Measurements from ENCODE around the gene CDKL4.
A peak's percentile ranks its signal among the peaks of the same experiment; 100 is the strongest.
"Not testable (repeated sequence)": the region's sequence is repeated elsewhere in the genome, so short reads cannot be mapped to it uniquely, and the experiment has no call there.

Gene CDKL4

DNA sequence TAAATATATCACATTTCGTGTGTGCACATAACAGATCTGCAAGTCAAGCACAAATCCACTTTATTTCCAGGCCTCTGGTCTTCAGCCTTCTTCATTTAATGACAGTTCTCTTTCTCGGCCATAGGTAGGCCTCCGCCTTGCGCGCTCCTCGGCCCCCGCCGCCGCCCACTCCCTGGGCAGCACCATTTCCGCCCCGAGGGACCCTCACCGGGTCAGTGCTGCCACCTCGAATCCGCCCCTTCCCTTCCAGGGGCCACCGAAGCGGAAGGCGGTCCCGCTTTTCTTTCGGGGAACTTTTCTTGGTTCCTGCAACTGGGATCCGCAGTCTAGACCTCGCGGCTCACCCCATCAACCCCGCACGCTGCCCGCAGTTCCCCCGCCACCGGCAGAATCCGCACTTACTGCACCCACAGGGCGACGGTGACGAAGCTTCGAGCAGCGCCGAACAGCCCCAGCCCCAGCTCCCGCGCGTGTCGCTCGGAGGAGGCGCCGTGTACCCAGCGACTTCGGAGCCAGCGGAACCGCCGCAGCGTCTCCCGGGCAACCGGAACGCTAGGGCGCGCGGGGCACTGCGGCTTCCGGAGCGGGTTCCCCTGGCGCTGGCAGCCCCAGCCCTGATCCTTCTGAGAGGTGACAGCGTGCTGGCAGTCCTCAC is at the start of gene CDKL4:
Gene CDKL4 (minus strand): TSS at position 502 of the 655 bp plus-strand sequence.
- DNase-seq = no peak

DNA sequence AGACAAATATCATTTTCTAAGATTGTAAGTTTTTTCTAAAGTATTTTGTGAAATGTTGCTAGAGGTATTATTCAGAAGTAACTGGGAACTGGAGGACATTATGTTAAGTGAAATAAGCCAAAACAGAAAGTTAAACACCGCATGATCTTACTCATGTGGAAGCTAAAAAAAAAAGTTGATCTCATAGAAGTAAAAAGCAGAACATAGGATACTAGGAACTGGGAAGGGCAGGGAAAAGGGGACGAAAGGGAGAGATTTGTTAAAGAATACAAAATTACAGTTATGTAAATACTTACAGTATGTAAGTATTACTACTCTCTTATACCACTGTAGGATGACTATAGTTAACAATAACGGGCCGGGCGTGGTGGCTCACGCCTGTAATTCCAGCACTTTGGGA is 46.7 kb upstream of the CDKL4 start:
- DNase-seq = no peak

DNA sequence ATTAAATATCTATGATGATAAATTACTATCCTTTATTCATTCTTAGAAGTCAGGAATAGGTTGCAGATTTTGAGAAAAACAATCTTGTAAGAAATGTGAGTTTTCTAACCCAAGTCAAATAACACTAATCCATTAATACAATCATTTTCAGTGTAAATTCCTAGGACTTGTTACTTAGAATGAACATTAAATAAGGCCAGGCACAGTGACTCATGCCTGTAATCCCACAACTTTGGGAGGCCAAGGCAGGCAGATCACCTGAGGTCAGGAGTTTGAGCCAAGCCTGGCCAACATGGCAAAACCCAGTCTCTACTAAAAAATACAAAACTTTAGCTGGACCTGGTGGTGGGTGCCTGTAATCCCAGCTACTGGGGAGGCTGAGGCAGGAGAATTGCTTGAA is 45.8 kb upstream of the CDKL4 start:
- DNase-seq = no peak

DNA sequence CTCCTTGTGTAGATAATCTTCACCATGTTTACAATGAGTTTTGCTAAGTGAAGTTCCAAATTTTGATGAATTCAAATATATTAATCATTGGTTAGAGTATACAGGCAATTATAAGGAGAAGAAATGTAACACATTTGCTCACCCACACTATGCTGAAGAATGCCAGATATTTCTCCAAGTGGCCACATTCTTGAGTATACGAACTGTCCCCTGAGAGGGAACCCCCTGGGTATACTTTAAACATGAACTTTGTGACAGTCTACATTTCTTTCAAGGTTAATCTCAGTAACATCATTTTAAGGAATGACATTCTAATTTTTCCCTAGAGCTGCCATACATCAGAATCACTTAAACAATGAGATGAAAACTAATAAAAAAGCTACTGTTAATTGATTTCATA is 39.8 kb upstream of the CDKL4 start:
- no peak for DNase-seq

DNA sequence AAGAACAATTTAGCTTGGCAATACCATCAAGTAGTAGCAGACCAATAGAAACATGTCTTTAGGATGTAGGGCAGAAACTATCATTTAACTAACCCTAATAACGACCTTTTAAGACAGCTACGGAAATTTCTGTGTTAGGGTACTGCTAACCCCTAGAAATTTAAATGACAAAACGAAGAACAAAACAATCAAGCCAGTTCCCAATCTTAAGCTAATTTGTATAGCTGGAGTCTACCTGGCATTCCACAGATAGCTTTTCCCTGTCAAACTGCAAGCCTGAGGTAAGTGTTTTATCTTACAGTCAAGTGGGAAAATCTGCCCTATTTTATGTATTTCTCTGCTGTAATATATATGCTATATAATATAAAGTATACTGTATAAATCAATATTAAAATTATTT is 37.6 kb upstream of the CDKL4 start:
- DNase-seq = no peak

DNA sequence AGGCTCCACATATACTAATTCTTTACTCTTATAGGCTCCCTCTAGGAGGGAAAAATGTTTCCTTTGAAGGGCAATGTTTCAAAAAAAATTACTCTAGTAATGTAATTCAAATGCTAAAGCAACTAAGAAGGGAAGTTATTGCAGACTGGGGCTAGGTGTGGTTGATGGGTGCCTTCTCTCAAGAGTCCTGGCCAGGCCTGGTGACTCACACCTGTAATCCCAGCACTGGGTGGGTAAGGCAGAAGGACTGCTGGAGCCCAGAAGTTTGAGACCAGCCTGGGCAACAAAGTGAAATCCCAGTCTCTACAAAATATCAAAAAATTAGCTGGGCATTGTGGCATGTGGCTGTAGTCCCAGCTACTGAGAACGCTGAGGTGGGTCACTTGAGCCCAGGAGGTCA is 31.2 kb upstream of the CDKL4 start:
- no peak for DNase-seq

DNA sequence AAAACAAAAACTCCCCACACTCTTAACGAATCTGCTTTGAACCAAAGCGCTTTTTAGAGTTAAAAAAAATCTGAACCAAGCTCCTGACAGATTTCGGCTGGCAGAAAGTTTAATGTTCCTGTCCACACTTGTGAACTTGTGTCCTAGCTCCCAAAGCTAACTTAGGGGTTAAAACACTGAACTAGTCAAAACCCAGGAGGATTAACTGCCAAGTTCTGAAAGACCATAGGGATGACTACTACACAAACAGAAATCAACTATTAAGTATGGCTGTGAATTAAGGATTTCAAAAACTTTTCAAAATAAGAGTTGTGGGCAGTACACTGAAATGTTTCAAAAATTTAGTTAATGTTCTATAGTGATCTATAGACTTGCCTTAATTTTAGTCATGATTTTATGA is 26.2 kb upstream of the CDKL4 start:
- DNase-seq = no peak

DNA sequence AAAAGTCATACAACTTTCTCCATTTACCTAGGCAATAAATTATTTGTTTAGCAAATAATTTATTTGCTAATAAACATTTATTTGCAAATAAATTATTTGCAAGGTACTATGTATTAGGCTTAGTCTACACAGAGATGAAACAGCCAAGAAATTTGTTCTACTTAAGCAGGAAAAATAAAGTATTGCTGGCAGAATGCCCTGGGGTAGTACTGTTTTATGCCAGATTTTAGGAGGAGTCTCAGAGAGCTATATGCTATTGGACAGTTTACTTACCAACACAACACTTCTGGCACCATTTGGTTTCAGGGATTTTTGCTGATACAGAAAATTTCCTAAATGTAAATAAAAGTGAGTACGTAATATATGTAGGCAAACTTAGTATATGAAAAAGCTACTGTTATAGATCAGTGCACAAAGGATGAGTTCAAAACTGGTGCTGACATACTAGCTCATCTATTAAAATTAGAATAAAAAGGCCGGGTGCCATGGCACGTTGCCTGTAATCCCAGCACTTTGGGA is 23.2 kb upstream of the CDKL4 start:
- no peak for DNase-seq

DNA sequence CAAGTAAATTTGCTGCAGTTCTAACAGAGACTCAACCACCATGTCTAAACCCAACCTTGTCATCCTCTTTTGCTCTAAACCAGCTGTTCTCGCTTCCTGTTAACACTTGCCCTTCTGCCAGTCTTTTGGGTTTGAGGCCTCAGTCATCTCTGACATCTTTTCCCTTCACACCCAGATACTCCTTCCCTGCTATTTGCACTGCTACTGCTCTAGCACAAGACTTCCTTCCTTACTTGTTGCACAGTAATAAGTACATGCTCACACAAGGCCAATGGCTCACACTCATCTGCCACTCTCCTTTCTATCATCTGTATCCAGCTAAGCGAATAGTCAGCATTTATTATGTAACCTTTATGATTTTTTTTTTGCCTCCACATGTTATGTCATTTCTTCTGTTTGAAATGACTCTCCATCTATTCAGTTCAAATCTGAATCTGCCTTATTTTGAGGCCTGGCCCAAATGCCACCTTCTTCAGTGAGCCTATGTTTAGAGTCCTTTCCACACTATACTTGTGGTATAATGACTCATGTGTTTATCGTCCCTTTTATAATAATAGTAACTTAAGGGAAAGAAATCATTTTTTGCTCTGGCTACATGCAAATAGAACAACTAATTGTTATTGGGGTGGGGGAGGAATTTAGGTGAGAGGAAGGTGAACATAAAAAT is 22.5 kb upstream of the CDKL4 start:
- no peak for DNase-seq

DNA sequence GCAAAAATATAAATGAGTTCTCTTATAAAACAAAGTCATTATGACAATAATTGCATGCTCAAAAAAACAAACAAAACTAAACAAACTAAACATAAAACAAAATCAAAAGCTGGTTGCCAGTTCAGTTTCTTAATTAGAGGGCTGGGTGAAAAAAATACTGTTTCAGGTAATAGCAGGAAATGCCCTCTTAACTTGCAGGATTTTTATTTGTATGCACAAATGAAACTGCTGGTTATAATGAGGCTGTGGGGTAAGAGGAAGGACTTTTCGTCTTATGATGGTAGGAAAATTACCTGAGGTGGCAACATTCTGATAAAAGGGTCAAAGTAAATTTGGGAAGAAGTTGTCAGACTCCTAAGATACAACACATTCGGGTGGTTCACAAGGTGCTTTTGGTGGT is 21.5 kb upstream of the CDKL4 start:
- no peak for DNase-seq

DNA sequence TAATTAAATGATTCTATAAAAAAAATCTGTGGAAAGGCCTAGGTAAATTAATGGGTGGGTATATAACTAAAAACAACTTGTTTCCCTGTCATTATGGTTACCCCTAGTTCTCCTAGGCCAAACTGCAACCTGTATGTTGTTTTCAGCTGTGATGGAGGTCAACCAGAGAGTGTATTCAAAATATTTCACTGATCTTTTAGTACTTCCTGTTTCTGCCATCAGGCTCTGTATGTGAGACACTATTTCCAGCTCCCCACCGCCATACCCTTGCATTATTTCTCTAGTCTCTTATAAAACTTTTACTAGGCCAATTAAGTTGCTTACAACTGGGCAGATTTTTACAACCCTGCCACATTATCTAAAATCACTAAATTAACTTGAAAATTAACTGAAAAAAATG is 21.0 kb upstream of the CDKL4 start:
- DNase-seq = no peak

DNA sequence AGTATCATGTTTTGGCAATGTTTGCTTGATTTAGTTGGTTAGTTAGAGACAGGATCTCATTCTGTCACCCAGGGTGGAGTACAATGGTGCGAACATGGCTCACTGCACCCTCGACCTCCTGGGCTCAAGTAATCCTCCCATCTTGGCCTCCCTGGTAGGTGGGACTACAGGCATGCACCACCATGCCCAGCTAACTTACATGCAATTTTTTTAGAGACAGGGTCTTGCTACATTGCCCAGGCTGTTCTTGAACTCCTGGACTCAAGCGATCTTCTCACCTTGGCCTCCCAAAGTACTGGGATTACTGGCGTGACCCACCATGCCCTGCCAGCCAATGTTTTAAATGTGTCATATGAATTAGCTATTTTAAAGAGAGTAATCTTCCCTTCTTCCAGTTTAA is 16.3 kb upstream of the CDKL4 start:
- no peak for DNase-seq

DNA sequence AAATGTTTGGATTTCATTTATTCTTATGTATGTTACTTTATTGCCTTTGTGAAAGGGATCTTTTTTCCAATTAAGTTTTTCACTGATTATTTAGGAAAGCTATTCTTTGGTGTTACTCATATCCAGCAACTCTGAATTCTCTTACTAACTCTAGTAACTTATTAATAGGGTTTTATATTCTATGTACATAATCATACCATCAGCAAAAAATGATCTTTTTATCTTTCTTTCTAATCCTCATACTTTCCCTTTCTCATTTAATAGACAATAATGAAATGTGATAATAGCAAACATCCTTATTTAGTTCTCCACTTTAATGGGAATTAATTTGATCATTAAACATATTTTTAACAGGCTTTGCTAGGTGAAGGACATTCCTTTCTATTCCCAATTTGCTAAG is 12.3 kb upstream of the CDKL4 start:
- no peak for DNase-seq

DNA sequence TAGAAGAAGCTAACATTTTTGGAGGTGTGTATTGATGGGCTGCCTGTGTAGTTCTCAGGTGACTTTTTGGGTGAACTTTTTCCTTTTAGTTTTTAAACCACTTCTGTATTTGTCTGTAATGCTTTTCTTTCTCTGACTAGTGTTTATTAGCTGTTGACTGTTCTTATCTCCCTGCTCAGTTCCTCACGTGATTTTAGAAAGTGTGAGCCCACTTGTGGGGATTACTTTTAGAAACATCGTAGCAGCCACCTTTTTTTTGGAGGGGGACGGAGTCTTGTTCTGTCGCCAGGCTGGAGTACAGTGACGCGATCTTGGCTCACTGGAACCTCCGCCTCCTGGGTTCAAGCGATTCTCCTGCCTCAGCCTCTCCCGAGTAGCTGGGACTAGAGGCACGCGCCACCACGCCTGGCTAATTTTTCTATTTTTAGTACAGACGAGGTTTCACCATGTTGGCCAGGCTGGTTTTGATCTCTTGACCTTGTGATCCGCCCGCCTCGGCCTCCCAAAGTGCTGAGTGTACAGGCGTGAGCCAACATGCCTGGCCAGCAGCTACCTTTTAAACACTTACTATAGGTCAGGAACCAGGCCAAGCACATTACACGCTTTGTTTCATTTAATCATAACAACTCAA is 9.2 kb upstream of the CDKL4 start:
- DNase-seq = no peak

DNA sequence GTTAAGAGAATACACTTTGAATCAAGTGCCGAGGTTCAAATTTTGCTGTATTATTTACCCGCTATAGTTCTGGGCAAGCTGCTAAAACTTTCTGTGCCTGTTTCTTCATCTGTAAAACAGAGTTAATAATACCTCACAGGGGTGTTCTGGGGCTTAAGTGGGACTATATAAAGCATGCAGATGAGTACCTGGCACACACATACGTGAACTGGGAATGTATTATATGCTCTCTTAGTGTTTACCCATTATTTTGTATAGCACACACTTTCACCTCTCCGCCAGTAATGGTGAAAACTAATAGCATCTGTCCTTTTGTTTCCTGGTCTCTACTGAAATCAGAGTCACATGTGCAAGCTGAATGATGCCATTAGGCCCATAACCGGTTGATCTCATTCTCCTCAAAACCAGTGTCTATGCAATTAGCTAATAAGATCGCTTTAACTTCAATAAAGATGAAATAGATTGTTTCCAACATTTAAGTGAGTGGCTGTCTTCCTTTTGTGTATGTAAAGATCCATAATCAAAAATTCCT is 3.8 kb upstream of the CDKL4 start:
- no peak for DNase-seq

DNA sequence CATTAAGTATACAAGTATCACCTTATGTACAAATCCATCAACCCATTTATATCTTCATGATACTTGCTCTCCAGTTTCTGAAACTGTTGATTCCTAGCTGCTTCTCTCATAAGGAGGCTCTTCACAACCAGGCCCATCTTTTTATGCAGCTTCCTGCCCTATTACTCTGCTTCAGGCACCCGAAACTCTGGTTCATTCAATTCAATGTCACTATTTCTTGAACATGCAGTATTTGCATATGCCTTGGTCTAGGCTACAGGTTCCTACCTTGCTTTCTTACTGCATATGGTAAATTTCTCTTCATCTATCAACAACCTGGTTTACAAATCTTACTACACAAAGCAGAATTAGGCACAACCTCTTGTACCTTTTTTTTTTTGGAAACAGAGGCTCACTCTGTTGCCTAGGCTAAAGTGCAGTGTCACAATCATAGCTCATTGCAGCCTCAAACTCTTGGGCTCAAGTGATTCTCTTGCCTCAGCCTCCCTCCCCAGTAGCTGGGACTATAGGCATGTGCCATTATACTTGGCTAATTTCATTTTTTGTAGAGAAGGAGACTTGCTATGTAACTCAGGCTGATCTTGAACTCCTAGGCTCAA is 2.7 kb upstream of the CDKL4 start:
- DNase-seq = no peak

DNA sequence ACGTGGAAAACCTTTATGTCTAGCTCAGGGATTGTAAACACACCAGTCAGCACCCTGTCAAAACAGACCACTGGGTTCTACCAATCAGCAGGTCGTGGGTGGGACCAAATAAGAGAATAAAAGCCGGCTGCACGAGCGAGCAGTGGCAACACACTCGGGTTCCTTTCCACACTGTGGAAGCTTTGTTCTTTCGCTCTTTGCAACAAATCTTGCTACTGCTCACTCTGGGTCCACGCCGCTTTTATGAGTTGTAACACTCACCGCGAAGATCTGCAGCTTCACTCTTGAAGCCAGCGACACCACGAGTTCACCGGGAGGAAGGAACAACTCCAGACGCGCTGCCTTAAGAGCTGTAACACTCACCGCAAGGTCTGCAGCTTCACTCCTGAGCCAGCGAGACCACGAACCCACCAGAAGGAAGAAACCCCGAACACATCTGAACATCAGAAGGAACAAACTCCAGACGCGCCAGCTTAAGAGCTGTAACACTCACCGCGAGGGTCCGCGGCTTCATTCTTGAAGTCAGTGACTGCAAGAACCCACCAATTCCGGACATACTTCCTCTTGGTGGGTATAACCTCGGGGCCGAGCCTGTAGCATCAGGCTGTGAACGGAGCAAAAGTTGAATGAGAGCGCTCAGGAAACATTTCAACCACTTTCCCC is 1.3 kb upstream of the CDKL4 start:
- peak in 1 of 2 experiments; percentile 40 for DNase-seq

DNA sequence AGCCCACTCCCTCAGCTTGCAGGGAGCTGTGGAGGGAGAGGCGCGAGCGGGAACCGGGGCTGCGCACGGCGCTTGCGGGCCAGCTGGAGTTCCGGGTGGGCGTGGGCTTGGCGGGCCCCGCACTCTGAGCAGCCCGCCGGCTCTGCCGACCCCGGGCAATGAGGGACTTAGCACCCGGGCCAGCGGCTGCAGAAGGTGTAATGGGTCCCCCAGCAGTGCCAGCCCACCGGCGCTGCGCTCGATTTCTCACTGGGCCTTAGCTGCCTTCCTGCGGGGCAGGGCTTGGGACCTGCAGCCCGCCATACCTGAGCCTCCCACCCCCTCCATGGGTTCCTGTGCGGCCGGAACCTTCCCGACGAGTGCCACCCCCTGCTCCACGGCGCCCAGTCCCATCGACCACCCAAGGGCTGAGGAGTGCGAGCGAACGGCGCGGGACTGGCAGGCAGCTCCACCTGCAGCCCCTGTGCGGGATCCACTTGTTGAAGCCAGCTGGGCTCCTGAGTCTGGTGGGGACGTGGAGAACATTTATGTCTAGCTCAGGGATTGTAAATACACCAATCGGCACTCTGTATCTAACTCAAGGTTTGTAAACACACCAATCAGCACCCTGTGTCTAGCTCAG is 582 bp upstream of the CDKL4 start:
- not testable (repeated sequence) for DNase-seq

DNA sequence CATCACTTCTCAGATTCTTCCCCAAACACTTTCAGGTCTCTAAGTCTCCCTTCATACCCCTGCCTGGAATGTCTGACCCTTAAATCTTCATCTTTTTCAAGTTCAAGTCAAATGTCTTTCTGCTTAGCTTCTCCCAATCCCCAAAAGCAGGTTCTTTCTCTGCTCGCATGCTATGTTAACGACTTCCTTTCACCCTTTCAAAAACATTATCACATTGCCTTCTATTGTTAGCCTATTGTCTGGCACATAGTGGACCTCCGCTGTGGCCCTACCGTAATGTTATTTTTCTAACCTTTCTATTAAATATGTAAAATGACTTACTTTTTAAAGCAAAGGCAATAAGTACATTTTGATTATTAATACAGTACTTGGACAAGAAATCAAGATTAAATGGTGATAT is 2.2 kb downstream of the CDKL4 start:
- DNase-seq = no peak

DNA sequence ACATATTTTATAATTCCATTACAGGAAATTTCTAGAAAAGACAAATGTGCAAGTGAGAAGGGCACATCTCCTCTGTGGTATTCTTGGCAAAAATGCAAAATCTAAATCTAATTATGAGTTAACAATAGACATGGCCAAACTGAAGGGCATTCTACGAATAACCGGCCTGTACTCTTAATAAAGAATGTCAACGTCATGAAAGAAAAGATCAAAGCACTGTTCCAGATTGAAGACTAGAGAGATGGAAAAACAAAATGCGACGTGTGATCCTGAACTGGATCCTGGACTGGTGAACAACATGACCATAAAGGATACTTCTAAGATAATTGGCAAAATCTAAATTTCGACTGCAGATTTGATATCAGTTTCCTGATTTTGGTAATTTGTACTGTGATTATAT is 3.0 kb downstream of the CDKL4 start:
- no peak for DNase-seq

DNA sequence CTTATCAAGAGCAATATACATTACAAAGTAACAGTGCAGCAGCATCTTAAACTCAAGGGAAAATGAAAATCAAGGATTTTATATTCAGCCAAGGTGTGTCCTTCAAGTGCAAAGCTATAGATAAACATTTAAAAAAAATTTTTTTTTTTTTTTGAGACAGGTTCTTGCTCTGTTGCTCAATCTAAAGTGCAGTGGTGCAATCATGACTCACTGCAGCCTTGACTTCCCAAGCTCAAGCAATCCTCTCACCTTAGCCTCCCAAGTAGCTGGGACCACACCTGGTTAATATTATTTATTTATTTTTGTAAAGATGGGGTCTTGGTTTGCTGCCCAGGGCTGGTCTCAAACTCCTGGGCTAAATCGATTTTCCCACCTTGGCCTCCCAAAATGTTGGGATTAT is 9.0 kb downstream of the CDKL4 start:
- DNase-seq = no peak

DNA sequence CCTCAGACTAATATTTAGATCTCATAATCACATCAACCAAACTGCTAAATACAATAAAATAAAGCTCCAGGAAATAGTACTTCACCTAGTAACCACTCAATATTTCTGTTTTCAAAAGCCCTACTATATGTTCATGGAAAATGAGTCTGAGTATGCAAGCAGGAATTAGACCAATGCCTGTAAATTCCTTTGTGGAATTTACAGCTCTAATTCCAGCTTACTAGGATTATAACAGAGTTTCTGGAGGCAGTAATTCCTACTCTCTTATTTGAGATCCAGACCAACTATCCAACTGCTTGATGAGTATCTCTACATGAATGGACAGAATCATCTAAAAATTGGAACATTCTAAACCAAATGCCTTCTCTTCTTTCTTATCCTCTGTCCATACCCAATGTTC is 11.6 kb downstream of the CDKL4 start:
- DNase-seq = no peak

All from activated CD4-positive, alpha-beta T cell treated with anti-CD3 and anti-CD28 coated beads, Interleukin-2, amount 50 U/mL, for 48 hours (primary cell).